GM23248 (cell line): ENCODE data around the gene TNNI3.
"Not testable (repeated sequence)": the region's sequence is repeated elsewhere in the genome, so short reads cannot be mapped to it uniquely, and the experiment has no call there.

Source experiments
- EZH2 ChIP-seq: fragments of 200-600 bp; sonication (generic); IDR thresholded peaks from 2 replicates; pipeline ENCODE4 v1.6.1; 2018; ENCODE audit warnings: antibody characterized with exemption, mild to moderate bottlenecking; ENCODE audit not compliant: insufficient read depth, poor library complexity, severe bottlenecking
- EZH2phosphoT487 ChIP-seq: fragments of 200-600 bp; sonication (generic); IDR thresholded peaks from 2 replicates; pipeline ENCODE4 v1.6.1; 2018; ENCODE audit warnings: antibody characterized with exemption, moderate library complexity, mild to moderate bottlenecking, low read depth; ENCODE audit not compliant: insufficient read depth

DNA sequence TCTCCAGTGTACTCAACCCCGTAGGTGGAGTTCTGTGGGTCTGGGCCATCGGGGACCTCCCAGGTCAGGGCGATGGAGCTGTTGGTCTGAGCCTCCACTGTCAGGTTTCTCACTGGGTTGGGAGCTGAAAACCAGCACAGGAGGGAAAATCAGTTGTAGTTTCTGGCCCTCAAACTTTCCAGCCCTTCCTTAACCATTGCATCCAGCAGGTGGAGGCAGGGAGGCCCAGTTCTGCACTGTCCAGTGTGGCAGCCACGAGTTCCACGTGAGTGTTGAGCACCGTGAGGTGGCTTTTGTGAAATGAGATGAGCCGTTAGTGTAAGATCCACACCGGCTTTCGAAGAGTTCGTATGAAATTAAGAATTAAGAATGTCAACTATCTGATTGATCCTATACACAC, 44.7 kb upstream of the TNNI3 start:
- not testable (repeated sequence) for TF ChIP-seq EZH2, EZH2phosphoT487
